ENCODE measurements around the gene ANKRD11.
"Not testable (repeated sequence)": the region's sequence is repeated elsewhere in the genome, so short reads cannot be mapped to it uniquely, and the experiment has no call there.

Gene ANKRD11

DNA sequence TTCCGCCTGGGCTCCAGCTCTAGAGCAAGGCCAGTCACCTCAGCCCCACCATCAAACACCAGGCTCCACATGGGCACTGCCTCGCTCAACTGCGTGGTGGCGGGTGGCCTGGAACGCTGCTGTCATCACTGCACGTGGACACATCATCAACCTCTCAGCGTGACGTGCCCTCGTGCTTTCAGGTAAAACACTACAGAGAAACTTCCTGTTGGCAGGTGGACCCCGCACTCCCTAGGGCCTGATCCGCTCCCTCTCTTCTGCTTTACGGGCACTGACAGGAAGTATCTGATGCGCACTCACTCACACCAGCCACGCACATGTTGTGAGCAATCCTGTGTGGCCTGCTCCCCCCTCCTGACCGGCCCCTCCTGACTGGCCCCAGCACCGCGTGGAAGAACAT lies 87.4 kb downstream of the ANKRD11 start:
- no peak for DNase-seq (ENCODE audit: low read depth)

DNA sequence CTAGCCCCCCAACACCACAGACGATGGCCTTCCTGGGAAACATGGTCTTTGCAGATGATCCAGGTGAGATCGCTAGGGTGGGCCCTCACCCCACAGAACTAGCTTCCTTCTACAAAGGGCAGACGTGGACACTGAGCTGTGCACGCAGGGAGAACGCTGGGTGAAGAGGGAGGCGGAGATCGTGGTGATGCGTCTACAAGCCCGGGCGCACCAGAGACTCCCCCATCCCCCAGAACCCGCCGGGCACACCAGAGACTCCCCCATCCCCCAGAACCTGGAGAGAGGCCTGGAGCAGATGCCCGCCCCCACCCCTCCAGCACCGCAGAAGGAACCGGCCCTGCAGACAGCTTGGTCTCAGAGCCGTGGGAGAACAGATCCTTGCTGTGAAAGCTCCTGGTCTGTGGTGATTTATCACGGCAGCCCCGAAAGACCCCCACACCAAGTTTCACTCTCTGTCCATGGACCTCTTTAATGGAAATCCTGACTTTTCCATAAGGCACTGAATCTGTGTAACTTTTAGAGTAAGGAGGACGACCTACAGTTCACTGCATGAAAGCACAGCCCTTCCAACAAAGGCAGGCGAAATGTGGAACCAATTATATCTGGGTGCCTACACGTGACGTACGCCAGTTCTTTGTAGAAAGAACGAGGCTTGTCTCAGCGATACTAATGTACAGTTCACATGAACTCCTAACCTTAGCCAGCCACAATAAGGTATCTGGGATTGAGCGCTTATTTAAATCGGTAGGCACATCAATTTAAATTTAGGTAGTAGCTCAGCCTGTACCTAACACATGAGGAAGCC lies 88.5 kb downstream of the ANKRD11 start:
- DNase-seq (ENCODE audit: low read depth), result no peak

DNA sequence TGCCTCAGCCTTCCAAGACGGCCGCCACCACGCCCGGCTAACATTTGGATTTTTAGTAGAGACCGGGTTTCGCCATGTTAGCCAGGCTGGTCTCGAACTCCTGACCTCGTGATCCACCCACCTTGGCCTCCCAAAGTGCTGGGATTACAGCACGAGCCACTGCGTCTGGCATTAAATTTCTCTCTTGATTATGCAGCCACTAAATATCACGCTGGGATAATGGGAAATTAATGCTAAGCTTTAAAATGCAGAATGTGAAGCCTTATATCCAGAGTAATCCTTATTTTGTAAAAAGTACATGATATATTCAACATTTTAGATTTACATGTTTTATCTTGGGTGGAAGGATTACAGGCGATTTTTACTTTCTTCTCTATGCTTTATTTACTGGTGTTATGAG lies 89.2 kb downstream of the ANKRD11 start:
- no peak for DNase-seq (ENCODE audit: low read depth)

DNA sequence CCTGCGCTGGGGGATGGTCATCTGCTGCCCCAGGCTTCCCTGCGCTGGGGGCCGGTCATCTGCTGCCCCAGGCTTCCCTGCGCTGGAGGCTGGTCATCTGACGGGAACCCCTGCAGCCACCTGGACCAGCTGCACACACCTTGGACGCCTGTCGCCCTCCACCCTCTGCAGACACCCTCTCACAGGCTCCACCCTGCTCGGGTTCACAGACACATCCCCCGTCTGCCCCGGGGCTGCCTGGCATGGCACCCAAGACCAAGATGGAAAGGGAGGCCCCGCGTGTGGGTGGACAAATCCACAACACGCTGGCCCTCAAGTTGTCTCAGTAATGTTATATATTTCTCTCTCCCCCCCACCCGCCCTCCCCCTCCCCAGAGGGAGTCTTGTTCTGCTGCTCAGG lies 89.6 kb downstream of the ANKRD11 start:
- DNase-seq (ENCODE audit: low read depth), result no peak

DNA sequence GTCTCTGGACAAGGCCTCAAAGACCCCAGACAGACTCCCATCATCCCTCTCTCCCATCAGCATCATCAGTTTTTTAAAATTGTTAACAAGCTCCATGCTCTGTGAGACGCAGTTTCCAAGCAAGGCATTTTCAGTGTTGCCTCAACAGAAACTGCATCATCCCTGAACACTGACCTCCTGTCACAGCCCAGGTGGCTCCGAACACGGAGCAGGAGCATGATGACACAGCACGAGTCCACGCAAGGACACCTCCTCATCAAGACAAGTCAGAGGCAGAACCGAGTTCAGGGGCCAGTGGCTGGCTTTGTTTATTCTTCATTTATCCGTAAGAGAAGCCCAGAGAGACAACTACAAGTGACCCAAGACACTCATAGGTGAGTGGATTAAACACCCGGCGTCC lies 91.4 kb downstream of the ANKRD11 start:
- no peak for DNase-seq (ENCODE audit: low read depth)

DNA sequence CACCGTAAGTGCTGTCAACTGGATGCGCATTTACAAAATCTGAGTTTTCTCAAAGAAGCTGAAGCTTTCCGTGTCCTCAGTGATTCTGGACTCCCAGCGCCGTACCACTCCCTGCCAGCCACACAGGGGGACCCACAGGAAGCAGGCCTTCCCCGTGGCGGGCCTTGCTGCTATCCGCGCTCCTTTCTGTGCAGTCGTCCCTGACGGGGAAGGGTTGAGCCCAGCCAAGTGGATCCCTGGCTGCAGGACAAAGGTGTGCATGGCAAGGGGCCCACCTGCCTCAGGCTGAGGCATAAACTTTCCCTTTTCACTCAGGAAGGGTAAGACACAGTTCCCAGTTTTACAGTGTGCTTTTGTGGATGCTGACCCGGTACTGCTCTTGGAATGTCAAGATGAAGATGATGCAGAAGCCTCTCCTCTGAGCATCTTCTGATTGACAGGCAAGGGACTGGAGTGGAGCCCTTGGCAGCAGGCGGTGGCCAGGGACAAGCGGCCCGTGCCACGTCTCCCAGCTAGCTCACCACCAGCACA lies 93.0 kb downstream of the ANKRD11 start:
- DNase-seq (ENCODE audit: low read depth), result no peak

DNA sequence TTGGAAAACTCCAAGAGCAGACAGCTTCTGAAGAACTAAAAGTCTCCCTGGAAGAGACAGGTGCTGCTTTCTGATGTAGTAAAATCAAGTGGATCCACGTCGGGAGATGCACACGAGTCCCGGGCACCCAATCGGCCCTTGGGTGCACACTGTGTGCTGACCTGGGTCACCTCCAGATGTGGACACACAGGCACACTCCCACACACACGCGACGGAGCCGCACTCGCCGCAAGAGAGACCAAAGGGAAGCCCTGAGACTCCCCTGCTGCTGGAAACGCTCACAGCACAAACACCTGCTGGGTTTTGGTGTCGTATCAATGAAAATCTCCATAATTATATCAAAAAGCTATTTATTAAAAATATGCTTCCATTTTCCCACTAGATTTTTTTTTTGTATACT lies 94.2 kb downstream of the ANKRD11 start:
- no peak for DNase-seq (ENCODE audit: low read depth)

DNA sequence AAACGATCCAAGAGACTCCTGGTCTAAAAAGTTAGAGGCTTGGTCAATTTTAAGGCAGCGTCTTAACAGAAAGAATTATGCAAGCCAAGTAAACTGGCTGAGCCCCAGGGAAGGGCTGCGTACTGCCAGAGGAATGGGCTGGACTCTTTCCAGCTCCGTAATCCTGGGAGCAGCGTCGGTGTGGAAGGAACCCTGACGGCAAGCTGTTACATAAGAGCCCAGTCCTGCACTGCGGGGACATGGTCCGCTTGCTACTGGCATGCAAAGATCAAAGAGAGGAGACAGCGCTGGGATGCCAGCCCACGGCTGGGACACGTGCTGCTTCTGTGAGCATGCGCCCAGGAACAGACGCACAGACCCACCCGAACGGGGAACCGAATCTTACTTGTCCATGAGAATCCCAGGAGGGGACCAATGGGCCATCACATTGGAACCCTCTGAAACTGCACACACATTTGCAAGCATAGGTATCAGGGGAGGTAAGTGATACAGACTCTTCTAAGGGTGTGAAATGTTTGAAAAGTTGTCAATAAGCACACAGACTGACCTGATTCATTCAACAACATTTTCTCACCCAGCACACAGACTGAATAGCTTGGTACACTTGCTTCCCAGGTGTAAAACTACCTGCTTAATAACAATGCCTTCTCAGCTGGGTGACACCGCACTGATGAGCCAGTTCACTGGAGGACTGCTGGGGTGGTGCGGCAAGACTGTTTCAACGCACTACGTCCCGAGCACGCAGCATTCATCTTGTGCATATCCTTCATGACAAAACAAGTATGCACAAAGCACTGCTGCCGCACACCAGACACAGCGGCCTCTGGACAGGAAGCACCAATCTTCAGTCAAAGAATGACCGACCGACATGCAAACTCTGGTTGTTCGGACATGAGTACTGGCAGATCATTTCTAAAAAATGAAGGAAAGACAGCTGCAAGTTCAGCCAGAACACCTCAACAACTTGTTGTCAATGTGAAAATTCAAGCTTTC lies 94.9 kb downstream of the ANKRD11 start:
- peak; percentile 96 for DNase-seq (ENCODE audit: low read depth)

DNA sequence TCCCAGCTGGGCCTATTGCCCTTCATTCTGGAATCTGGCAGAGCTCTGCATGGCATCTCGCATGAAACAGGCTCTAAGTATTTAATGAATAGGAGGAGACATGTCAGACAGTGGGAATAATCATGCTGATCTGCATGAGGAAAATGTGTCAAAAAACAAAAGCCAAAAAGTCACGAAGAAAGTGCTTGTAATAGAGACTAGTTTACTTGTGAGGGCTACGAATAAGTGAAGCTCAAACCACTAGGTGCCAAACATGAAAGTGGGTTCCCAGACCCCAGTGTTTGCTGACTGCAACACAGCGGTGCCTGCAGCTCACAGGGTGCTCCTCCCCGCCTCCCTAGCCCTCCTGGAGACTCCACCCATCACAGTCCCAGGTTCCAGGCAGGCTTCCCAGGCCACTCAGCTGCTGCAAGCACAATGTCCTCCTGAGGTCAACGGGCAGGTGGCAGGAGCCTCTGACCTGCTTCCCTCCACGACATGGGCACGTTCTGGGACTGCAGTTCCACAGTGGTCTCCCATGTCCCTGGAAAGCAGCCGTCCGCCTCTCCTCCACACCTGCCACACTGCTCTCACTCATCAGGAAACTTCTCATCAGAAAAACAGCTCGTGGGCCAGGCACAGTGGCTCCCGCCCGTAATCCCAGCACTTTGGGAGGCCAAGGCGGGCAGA lies 96.5 kb downstream of the ANKRD11 start:
- DNase-seq (ENCODE audit: low read depth), result no peak

DNA sequence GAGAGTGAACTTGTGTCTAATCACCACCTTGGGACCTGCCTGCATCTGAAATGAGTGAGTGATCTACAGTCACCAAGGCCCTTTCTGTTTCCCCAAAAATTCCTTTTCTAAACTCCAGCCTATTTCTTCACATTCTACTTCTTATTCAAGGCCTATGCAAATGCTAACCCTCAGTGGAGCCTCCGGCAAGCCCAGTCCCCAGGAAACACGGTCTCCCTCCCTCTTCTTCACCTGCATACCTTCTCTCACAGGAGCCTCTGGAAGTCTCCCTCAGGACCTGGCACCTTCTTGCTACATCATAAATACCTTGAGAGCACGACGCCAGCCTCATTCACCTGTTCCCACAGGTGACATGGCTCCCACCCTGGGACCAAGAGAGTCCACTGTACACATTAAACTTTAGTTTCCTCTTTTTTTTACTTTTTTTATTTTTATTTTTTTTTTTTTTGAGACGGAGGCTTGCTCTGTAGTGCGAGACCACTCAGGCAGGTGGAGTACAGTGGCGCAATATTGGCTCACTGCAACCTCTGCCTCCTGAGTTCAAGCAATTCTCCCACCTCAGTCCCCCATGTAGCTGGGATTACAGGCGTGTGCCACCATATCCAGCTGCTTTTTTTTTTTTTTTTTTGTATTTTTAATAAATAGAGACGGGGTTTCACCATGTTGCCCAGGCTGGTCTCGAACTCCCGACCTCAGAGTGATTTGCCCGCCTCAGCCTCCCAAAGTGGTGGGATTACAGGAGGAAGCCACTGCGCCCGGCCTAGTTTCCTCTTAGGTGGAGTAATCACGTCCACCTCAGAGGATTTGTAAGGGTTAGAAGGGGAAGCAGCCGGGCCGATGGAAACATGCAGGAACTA lies 97.3 kb downstream of the ANKRD11 start:
- no peak for DNase-seq (ENCODE audit: low read depth)

DNA sequence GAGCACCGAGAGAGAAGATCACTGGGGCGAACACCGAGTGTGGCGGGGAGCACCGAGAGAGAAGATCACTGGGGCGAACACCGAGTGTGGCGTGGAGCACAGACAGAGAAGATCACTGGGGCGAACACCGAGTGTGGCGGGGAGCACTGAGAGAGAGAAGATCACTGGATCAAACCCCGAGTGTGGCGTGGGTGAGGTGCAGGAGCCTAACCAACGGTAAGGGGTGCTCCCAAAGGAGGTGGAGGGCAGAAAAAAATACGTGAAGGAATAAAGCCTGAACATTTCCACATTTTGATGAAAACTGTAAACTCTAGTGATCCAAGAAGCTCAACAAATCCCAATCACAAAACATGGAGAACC lies 100.2 kb downstream of the ANKRD11 start:
- not testable (repeated sequence) for DNase-seq (ENCODE audit: low read depth)

DNA sequence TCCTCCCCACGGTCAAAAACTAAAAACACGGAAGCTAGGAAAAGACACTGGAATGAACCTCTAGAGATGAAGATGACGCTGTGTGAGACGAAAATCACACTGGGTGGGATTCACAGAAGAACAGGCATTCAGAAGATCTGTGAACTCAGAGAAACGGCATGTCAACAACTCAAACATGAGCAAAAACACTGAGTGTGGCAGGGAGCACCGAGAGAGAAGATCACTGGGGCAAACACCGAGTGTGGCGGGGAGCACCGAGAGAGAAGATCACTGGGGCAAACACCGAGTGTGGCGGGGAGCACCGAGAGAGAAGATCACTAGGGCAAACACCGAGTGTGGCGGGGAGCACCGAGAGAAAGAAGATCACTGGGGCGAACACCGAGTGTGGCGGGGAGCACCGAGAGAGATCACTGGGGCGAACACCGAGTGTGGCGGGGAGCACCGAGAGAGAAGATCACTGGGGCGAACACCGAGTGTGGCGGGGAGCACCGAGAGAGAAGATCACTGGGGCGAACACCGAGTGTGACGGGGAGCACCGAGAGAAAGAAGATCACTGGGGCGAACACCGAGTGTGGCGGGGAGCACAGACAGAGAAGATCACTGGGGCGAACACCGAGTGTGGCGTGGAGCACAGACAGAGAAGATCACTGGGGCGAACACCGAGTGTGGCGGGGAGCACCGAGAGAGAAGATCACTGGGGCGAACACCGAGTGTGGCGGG lies 100.7 kb downstream of the ANKRD11 start:
- not testable (repeated sequence) for DNase-seq (ENCODE audit: low read depth)

DNA sequence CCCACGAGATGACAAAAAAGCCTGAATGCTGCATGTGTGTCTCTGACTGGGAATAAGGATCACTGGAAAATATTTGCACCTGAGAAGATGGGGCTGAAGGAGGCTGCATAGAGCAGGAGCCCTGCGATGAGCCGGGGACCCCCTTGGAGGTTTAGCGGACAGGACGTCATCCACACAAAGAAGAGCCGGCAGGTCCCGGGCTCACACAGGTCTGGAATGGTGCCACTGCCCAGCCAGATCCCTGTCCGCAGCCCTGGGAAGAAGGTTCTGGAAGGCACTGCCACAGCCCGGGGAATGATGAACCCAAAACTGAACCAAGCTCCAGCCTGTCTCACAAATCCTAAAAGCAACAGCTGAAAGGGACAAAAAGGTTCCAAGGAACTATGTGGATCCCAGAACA lies 101.8 kb downstream of the ANKRD11 start:
- DNase-seq (ENCODE audit: low read depth), result no peak

DNA sequence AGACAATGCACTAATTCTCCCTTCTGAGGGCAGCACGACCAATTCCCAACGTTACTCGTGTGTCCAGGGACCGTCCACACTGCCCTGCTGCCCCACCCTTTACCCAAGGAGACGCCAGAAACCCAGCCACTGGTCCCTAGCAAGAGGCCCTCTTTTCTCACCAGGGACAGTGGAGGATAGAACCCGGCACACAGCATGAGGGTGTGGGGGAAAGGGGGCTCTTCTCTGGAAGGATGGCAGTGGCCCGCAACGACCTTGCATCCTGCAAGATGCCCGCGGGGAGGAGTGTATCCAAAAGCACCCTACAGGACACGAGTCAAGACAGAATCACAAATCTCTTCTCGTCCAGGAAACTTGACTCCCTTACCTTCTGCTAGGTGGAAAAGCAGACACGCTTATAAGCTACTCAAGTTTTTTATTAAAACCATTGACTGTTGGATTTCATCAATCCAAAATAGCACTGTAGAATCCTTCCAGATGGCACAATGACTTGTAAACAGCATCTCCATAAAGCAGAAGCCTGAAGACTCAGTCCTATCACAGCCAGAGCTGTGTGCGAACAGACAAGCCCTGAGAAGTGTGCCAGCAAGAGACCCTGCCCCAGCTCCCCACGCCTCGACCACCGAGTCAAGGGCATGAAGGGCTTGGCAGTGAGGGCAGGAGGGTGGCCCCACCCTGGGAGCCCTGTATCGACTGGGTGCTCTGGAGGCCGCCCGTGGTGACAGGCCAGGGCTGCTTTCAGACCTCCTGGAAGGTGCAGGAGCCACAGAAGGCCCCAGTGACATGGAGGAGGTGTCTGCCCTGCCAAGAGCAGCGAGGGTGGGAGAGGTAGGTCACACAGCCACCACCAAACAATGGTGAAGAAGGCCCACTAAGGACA lies 103.8 kb downstream of the ANKRD11 start:
- no peak for DNase-seq (ENCODE audit: low read depth)

DNA sequence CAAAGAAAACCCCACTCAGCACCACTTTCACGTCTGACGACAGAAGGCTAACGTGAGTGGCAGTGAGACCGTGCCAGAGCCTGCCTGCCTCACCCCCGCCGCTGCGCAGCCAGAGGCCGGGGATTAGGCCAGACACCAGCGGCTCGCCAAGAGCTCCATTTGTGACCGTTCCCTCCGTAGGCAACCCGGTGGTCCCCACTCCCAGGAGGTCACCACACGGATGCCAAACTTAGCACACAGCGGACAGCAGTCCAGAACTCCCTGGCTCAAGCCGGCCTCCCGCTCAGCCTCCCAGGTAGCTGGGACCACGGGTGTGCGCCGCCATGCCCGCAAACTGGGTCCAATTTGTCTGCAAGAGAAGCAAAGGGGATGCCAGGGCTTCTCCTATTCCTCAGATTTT lies 104.6 kb downstream of the ANKRD11 start:
- DNase-seq (ENCODE audit: low read depth), result no peak

DNA sequence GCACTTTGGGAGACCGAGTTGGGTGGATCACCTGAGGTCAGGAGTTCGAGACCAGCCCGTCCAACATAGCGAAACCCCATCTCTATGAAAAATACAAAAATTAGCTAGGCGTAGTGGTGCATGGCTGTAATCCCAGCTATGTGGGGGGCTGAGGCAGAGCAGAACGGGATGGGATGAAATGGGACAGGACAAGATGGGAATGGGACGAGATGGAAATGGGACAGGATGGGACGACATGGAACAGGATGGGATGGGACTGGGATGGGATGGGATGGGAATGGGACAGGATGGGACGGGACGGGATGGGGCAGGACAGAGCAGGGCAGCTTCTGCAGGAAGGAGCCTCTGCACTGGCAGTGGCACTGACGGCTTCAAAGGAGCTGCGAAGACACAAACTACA lies 106.1 kb downstream of the ANKRD11 start:
- DNase-seq (ENCODE audit: low read depth), result no peak

DNA sequence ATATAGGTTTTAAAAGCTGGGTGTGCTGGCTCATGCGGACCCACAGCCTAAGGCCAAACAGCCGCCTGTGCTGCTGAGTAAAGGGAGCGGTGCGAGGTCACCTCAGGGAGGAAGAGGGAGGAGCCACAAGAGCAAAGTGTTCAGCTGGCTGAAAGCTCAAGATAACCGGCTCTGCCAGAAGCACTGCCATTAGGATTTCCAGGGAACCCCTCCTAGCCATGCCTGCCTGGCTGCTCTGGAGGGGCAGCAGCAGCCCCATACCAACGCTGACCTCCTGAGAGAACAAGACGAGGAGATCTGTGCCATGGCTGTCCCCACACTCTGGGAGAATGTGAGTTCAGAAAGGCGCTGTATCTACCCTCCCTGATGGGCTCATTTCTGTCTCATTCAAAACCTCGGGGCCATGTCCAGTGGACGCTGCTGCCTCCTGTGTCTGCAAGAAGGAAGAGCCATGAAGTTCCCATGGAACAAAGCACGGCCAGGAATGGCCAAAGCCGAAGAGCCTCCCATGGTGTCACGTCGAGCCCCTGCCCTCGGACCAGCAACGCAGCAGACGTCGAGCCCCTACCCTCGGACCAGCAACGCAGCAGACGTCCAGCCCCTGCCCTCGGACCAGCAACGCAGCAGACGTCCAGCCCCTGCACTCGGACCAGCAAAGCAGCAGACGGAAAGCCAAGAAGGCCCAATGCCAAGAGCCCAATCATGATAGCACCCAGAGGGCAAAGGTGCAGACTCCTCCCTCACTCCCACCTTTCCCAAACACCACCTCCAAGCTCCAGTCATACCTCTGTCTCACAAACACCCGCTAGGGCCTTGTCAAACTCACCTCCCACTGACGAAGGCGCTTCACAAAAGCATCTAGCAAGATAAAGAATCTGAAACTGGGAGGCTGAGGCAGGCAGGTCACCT lies 107.0 kb downstream of the ANKRD11 start:
- DNase-seq (ENCODE audit: low read depth), result no peak

DNA sequence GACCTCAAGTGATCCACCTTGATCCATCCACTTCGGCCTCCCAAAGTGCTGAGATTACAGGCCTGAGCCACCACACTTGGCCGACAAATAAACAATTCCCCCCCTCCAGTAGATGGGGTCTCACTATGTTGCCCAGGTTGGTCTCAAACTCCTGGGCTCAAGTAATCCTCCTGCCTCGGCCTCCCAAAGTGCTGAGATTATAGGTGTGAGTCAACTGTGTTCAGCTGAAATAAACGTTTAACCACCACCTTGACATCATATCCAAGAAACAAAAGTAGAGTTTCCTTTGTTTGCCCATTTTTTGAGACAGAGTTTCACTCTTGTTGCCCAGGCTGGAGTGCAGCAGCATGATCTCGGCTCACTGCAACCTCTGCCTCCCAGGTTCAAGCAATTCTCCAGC lies 107.8 kb downstream of the ANKRD11 start:
- not testable (repeated sequence) for DNase-seq (ENCODE audit: low read depth)

DNA sequence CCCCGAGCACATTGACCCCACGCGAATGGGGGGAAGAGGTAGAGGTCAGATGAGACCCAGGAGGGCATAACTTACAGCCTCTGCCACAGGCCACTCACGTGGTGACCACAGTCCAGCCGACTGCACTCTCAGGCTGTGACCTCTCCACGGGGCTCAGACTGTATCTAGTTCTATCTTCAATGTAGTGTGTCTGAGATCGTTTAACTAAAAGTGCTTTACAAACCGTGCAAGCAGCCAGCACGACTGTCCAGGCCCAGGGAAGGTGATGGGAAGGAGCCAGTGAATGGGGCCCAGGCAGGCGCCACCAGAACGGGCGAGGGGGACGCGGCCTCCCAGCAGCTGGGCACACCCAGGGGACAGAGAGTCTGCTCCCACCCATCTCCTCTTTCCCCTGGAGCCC lies 108.6 kb downstream of the ANKRD11 start:
- no peak for DNase-seq (ENCODE audit: low read depth)
